GM18507 (cell line): ENCODE results near the gene EFCAB8.
"Not testable (repeated sequence)": the region's sequence is repeated elsewhere in the genome, so short reads cannot be mapped to it uniquely, and the experiment has no call there.

Experiments
- DNase-seq: peaks from one replicate; pipeline ENCODE4 v3.0.0; 2011; ENCODE audit warnings: low read depth; ENCODE audit not compliant: insufficient read length; ENCODE audit errors: extremely low spot score
- FAIRE-seq: peaks from 2 replicates; lab custom pipeline; 2011; peaks lifted over from hg19 to GRCh38; lab: Jason Lieb, UNC

The EFCAB8 gene

GRCh38 chr20:32966881-32967781, 108.4 kb downstream of the EFCAB8 start:
- DNase-seq (no peak), FAIRE-seq (peak; percentile 52)

- FAIRE-seq (no peak), DNase-seq (no peak)
Observed at GRCh38 chr20:32967961-32968457, 109.3 kb downstream of the EFCAB8 start.

DNA sequence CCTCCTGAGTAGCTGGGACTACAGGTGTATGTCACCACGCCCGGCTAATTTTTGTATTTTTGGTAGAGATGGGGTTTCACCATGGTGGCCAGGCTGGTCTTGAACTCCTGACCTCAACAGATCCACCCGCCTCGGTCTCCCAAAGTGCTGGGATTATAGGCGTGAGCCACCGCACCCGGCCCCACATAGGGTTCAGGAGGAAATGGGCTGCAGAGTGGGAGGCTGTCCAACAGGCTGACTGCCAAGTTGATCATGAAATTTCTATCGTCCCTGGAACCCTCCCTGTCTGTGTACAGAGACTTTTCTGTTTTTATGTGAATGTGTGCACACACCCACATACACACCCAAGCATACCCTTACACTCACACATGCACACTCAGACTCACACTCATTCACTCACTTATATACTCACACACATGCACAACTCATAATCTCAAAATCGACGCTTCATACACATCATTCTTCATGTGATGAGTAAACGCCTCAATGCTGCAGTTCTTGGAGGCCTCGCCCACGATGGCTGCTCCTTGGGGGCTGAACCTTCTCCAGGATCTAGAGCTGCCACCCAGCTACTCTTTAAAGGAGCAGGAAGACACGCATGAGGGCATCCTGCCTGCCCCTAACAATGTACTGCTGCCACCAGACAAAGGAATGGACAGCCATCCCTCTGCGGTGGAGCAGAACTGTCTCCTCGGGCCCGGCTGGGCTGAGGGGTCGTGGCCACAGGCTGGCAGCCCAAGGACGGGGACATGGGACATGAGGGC, 109.9 kb downstream of the EFCAB8 start:
- FAIRE-seq (no peak), DNase-seq (no peak)

DNA sequence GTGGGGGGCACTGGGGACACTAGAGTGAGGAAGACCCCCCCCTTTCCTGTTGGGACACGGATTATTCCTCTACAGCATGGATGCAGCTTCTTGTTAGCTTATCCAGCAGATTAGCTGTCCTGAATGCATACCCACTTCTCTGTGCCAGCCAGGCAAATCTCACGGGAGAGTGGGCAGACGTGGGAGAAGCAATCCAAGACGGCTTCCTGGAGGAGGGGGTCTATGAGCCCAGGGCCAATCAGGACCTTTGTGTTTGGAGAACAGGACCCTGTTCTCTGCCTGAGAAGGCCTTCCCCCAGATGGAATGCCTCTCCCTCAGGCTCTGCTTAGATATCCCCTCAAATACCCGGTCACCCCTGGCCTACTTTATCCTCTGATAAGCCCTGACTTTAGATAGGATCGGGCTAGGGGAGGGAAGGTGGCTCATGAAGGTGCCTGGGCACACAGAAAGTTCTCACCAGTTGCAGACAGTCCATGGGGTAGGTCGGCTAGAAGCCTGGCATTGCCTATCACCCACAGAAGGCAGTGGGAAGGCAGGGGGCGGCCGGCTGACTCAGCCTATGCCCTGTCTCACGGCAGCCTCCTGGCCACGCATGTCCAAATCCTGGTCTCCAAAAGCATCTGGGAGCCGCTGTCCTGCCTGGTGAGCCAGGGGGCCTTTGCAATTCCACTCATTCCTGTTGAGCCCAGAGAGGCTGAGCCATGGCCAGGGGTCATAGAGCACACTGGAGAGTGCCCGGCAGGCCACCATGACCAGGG, 110.8 kb downstream of the EFCAB8 start:
- FAIRE-seq = no peak

GRCh38 chr20:32970115-32970972, 111.6 kb downstream of the EFCAB8 start:
- DNase-seq (no peak), FAIRE-seq (no peak)

More for the DNA sequence above, 110.8 kb downstream of the EFCAB8 start:
- DNase-seq = no peak

GRCh38 chr20:32970973-32971300, 112.2 kb downstream of the EFCAB8 start:
- FAIRE-seq = no peak

DNA sequence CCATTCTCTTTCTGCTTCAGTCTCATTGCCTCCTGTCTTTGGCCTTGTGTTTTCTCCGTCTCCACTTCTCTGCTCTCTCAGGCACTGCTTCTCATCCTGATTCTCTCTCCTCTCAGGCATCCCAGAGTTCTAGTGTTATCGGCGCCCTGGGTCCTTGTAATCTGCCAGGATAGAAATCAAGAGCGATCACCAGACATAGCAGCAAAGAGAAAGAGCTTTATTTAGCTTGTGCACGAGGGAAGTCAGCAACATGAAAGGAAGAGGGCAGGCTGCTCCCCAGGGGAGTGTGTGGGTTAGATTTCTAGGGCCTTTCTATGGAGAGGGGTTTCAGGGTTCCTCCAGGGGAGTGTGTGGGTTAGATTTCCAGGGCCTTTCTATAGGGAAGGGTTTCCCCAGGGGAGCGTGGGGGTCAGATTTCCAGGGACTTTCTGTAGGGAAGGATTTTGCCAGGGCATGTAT, 113.0 kb downstream of the EFCAB8 start:
- FAIRE-seq (no peak), DNase-seq (no peak)

More at GRCh38 chr20:32970973-32971300, 112.2 kb downstream of the EFCAB8 start:
- DNase-seq = no peak

DNA sequence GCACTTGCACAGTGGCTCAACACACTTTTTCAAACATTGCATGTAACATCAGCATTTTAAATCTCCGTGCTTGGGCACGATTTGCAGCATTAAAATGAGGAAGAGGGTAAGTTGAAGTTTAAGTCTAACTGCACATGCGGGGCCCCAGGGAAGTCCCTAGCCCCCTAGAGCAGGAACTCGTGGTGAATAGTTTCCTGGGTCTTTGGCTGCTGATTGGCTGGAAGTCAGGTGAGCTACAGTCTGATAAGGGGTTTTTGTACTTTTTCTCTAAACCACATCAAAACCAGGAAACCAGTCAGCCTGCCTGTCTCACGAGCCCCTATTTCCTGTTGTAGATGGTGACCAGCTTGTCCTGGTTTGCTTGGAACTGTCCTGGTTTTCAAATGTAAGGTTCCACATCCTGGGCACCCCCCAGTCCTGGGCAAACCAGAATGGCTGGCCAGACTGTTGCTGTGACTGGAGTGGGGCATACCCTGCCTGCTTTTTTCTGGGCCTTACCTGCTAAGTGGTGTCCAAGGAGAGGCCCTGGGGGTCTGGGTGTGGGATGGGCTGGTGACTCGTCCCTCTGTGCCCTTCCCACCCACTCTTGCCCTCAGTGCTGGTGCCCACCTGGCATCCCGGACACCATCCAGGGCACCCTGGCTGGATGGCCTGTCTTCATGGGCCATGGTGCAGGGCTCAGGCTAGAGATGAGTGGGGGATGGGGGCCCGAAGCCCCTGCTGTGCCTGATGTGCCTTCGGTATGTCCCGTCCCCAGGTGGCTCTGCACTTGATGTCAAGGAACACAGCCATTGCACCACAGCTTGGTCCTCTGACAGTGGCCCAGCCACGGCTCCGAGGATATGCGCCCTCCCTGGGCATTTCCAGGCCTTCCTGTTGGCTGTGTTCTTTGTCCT, 113.7 kb downstream of the EFCAB8 start:
- peak; percentile 94 for FAIRE-seq
- peak; percentile 68 for DNase-seq

DNA sequence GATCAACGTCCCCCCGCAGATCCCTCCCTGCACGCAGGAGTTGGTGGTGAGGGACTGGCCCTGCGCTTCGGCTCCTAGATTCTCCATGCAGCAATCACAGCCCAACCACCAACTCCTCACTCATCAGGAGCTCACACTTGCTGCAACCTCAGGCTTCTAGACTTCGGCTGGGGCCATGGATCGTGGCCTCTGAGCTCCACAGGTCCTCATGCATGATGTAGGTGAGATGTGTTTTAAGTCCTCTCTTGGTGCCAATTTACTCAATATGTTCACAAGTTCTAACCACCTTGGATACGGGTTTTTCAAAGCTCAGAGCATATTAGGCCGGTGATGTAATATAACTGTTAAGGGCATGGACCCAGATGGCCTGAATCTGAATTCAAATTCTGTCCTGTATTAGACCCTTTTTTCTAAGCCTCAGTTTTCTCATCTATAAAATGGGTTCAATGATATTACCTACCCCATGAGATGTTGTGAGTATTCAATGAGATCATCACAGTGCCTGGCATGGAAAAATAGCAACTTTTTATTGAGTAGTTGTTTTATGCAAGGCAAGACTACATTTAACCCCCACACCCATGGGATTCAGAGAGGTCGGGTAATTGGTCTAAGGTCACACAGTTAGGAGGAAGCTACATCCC, 114.5 kb downstream of the EFCAB8 start:
- DNase-seq (no peak), FAIRE-seq (no peak)

DNA sequence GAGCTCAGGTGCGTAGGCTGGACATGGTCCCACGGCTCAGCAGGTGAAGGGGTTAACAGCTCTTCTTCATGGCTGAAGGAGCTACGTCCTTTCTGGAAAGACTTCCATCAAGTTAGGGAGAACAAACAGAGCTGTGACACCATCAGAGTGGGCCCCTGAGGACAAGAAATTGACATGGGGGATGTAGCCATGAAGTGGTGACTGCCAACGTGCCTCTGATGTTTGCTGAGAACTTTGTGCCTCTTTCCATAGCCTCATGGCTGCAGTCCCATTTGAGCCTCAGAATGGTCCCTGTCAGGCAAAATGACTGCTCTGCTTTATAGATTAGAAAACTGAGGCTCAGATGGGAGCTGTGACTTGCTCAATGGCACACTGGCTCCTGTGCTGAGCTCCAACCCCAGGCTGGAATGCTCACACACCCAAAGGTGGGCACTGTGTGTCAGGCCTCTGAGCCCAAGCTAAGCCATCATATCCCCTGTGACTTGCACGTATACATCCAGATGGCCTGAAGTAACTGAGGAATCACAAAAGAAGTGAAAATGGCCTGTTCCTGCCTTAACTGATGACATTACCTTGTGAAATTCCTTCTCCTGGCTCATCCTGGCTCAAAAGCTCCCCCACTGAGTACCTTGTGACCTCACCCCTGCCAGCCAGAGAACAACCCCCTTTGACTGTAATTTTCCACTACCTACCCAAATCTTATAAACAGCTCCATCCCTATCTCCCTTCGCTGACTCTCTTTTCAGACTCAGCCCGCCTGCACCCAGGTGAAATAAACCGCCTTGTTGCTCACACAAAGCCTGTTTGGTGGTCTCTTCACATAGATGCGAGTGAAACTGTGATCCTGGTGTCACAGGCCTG, 115.7 kb downstream of the EFCAB8 start:
- not testable (repeated sequence) for DNase-seq, FAIRE-seq

DNA sequence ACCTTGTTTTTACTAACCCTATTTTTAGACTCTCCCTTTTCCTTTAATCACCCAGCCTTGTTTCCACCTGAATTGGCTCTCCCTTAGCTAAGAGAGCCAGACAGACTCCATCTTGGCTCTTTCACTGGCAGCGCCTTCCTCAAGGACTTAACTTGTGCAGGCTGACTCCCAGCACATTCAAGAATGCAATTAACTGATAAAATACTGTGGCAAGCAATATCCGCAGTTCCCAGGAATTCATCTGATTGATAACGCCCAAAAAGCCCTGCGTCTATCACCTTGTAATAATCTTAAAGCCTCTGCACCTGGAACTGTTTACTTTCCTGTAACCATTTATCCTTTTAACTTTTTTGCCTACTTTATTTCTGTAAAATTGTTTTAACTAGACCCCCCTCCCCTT, 116.4 kb downstream of the EFCAB8 start:
- not testable (repeated sequence) for FAIRE-seq, DNase-seq

DNA sequence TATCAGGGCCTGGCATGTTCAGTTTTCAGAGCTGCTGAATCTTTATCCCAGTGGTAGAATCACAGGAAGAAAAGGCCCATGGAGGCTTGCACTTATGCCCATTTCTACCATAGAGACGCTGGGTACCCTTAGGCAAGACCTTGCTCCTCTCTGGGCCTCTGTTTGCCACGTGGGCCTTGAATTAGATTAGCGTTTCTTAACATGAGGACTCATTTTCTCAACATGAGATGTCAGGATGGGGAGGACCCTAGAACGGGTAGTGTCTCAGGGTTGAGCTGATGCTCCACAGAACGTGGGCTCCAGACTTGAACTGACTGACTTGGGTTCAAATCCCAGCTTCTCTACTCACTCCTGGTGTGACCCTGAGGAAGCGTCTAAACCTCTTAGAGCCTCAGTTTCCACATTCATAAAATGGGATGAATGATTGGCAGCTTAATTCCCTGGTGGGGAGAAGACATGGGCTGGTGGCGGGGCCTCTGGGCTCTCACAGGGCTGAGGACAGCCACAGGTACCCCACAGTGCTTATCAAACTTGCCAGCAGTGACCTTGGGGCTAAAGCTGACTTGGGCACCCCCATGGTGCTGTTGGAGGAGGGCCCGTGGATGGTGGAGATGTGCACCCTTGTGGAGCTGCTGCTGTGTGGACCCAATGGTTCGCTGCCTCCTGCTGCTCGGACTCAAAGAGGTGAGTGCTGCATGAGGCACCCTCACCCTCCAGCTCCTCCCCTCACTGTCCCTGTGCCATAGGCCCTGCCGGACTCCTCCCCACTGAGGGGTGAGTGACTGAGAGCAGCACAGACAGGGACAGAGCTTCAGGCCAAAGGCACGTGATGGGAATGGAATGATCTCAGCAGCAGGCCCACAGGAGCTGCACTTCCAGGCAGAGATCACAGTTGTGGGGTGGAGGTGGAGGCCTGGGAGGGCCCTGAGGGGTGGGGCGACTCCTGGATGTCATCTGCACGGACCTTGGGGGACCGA, 117.3 kb downstream of the EFCAB8 start:
- FAIRE-seq (no peak), DNase-seq (no peak)

DNA sequence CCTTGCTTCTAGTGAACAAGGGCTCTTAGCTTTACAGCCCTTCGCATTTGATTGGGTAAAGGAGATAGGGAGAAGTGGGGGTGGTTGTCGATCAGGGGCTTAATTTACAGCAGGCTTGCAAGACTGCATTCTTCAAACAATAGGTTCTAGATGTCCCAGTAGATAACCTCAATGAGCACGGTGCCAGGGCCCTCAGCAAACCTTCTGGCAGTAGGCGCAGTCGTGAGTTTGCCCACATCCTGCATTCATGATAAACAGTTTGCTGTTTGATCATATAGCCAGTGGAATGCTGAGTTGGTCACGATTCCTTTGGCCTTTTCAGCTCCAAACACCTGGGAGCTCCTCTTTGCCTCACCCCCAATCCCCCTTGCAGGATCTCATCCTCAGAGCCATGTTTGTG, 118.0 kb downstream of the EFCAB8 start:
- FAIRE-seq (no peak), DNase-seq (no peak)

DNA sequence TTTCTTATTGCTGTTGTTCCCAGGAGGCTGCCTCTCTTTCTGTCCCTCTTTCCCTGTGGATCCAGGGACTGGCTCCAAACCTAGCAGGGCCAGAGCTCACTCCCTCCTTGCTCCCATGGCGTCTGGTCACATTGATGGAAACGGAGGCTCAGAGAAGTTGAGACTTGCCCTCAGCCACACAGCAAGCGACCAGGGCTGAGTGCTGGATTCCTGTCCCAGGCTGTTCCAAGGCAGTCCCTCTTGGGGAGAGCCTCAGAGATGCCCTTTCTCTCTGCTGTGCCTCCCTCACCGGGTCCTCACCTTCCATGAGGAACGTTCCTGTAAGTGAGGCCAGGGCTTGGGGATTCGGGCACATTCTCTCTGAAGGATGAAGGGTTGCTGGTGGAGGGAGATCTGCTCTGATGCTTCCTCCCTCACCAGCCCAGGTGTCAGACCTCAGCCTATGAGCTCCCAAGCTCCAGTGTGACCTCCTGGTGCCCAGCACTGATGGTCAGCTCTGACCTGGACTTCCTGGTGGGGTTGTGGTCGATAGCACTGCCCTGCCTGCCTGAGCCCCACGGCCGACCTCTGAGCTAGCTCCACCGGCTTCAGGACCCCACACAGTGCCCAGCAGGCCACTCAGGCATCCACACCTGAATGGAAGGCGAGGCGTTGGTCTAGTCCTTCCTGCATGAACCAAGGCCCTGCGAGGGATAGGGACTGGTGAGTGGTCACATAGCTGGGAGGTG, 118.7 kb downstream of the EFCAB8 start:
- DNase-seq (no peak), FAIRE-seq (no peak)

DNA sequence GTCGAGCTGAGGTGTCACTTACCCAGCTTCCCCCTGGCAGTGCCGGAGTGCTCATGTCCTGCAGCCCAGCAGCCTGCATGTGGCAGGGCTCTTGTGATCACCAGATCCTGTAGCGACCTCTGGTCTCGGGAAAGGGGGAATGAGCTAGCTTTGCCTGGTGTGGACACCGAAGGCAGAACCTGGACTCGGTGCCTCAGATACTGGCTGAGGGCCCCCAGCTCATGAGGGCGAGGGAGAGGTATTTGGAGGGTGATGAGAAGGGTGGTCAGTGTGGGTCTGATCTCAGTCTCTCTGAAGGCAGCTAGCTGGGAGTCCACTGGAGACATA, 119.2 kb downstream of the EFCAB8 start:
- FAIRE-seq (no peak), DNase-seq (no peak)
